HG03439 (cell line): Measurements from ENCODE around the gene SLC9C1.
"Not testable (repeated sequence)": the region's sequence is repeated elsewhere in the genome, so short reads cannot be mapped to it uniquely, and the experiment has no call there.

Experiments used
- ATAC-seq: cut with Tn5 transposase; IDR thresholded peaks from one replicate; pipeline ENCODE4 v1.9.1; 2021; ENCODE audit warnings: mild to moderate bottlenecking, moderate library complexity; ENCODE audit not compliant: unreplicated experiment

The SLC9C1 gene

GRCh38 chr3:112199622-112200316 is 94.2 kb downstream of the SLC9C1 start:
- ATAC-seq, result no peak

GRCh38 chr3:112197131-112197530 is 96.9 kb downstream of the SLC9C1 start:
- no peak for ATAC-seq

GRCh38 chr3:112187300-112187699 is 106.7 kb downstream of the SLC9C1 start:
- ATAC-seq, result no peak

- ATAC-seq, result not testable (repeated sequence)
Observed at GRCh38 chr3:112185423-112186035, 108.5 kb downstream of the SLC9C1 start.

- ATAC-seq, result no peak
Observed at GRCh38 chr3:112175646-112176045, 118.4 kb downstream of the SLC9C1 start.

GRCh38 chr3:112175037-112175436 is 119.0 kb downstream of the SLC9C1 start:
- no peak for ATAC-seq

- ATAC-seq, result no peak
Observed at GRCh38 chr3:112171144-112171543, 122.9 kb downstream of the SLC9C1 start.

GRCh38 chr3:112170046-112170445 is 124.0 kb downstream of the SLC9C1 start:
- no peak for ATAC-seq

- ATAC-seq, result peak; percentile 61
Observed at GRCh38 chr3:112167758-112168157, 126.3 kb downstream of the SLC9C1 start.

GRCh38 chr3:112149136-112149535 is 144.9 kb downstream of the SLC9C1 start:
- no peak for ATAC-seq

GRCh38 chr3:112143689-112144088 is 150.3 kb downstream of the SLC9C1 start:
- ATAC-seq, result no peak

- no peak for ATAC-seq
Observed at GRCh38 chr3:112143251-112143650, 150.8 kb downstream of the SLC9C1 start.

- no peak for ATAC-seq
Observed at GRCh38 chr3:112141293-112141692, 152.7 kb downstream of the SLC9C1 start.

GRCh38 chr3:112140584-112140983 is 153.4 kb downstream of the SLC9C1 start:
- ATAC-seq, result no peak

GRCh38 chr3:112138219-112138969 is 155.6 kb downstream of the SLC9C1 start:
- no peak for ATAC-seq

GRCh38 chr3:112137781-112138180 is 156.2 kb downstream of the SLC9C1 start:
- ATAC-seq, result no peak

GRCh38 chr3:112136959-112137693 is 156.9 kb downstream of the SLC9C1 start:
- ATAC-seq, result peak; percentile 26

GRCh38 chr3:112136046-112136445 is 158.0 kb downstream of the SLC9C1 start:
- ATAC-seq, result no peak

GRCh38 chr3:112134335-112135124 is 159.5 kb downstream of the SLC9C1 start:
- ATAC-seq, result no peak

- no peak for ATAC-seq
Observed at GRCh38 chr3:112133626-112134334, 160.2 kb downstream of the SLC9C1 start.
